ENCODE data around the gene MLX.

DNA sequence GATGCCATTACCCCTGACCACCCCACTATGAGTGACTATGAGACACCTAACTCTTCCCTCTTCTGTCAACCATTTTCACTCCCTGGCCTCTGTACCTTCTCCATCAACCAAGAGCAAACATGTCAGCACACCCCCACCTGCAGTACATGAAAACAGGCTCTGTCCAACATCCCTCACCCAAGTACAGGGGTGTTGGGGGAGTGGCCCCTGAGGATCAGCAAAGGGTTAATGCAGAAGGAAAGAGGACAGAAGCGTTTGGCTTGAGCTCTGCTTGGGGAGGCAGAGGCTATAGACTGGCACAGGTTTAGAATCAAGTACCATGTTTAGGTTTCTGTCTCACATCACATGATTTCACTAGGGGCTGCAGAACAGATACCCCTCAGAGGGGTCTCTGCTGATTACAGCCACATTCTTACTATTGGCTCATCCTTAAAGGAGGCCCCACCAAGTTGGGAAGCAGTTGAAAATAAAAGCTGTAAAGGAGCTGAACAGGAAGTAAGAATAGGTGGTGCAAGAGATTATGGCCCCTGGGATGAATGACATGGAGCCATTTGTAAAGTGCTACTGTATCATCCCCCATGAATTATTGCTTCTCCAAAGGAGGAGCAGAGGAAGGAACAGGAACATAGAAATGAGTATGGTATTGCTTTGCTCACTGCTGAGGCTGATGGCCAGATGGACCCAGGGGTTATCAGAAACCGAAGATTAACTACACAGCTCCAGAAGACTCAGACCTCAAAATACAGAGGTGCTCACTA, 13.1 kb downstream of the MLX start:
- TF ChIP-seq, protein P1, sequence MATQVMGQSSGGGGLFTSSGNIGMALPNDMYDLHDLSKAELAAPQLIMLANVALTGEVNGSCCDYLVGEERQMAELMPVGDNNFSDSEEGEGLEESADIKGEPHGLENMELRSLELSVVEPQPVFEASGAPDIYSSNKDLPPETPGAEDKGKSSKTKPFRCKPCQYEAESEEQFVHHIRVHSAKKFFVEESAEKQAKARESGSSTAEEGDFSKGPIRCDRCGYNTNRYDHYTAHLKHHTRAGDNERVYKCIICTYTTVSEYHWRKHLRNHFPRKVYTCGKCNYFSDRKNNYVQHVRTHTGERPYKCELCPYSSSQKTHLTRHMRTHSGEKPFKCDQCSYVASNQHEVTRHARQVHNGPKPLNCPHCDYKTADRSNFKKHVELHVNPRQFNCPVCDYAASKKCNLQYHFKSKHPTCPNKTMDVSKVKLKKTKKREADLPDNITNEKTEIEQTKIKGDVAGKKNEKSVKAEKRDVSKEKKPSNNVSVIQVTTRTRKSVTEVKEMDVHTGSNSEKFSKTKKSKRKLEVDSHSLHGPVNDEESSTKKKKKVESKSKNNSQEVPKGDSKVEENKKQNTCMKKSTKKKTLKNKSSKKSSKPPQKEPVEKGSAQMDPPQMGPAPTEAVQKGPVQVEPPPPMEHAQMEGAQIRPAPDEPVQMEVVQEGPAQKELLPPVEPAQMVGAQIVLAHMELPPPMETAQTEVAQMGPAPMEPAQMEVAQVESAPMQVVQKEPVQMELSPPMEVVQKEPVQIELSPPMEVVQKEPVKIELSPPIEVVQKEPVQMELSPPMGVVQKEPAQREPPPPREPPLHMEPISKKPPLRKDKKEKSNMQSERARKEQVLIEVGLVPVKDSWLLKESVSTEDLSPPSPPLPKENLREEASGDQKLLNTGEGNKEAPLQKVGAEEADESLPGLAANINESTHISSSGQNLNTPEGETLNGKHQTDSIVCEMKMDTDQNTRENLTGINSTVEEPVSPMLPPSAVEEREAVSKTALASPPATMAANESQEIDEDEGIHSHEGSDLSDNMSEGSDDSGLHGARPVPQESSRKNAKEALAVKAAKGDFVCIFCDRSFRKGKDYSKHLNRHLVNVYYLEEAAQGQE (IDR thresholded peaks at IDR 0.05; ENCODE audit: insufficient replicate concordance, low read depth), result no peak
- TF ChIP-seq CTCF (IDR thresholded peaks at IDR 0.05; ENCODE audit: insufficient read depth, low read length), result no peak
